SK-N-MC (cell line): Measurements from ENCODE around the gene VPREB3.

Experiments
- EZH2 ChIP-seq: fragments of 200-600 bp; sonication (generic); IDR thresholded peaks from one replicate; pipeline ENCODE4 v1.6.1; 2017; ENCODE audit warnings: antibody characterized with exemption
- POLR2AphosphoS5 ChIP-seq: IDR thresholded peaks from 2 replicates; pipeline ENCODE4 v1.6.1; 2012; ENCODE audit warnings: mild to moderate bottlenecking, low read depth, low read length, borderline replicate concordance

DNA sequence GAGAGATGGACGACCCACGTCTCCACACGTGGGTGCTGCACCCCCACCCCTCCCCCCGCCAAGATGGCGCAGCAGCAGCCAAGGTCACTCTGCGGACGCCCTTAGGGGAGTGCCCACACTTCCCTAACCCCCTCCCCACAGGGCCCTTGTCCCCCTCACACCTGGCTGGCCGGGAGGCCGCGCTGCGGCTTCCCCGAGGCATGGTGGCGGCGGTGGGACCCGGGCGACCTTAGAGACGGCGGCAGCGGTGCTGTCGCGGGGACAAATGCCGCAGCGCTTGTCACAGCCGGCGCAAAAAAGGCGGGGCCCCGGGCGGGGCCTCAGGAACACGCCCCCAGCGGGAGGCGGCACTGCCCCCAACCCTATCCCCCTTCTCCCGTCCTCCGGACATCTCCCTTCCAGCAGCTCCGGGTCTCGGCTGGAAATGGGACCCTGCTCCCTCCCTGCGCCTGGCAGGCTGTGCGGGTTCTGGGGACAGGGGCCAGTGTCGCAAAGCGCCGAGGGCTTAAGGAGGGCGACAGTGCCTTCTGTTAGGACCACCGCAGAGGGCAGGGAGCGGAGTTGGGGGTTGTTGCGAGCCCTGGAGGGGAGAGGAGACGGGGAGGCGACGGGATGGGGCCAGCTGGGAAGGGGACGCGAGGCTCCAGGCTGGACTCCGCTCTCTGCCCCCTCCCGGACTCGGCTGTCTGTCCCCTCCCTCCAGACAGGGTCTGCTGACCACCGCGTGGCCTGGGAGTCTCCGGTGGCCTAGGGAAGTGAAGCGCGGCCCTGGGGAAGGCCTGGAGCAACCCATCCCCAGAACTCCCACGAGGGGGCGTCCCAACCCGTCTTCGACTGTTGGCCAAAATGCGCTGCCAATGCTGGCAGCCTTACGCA, 13.7 kb upstream of the VPREB3 start, which contains the start of gene CHCHD10:
- TF ChIP-seq EZH2 (no peak), POLR2AphosphoS5 (peak; percentile 87)
